Measurements from ENCODE around the gene ACADVL. TPM values are rescaled to one million over a fixed set of nuclear protein-coding genes. Genes with fewer than 3 reads are reported as not detected.

The ACADVL gene
- total RNA-seq, 1 donor from 2014 or later = 281 TPM

- H3K4me3 Mint-ChIP-seq (ENCODE audit: unreplicated experiment) = peak overlapping the region; percentile 68
- peaks cover 24% of the 10 kb centered on the region for H3K36me3 Mint-ChIP-seq (ENCODE audit: low read depth, unreplicated experiment)
- no peak overlapping the region for H3K27ac Mint-ChIP-seq (ENCODE audit: unreplicated experiment)
These were observed 37.2 kb downstream of the ACADVL start for GRCh38 chr17:7256766-7257456.

DNA sequence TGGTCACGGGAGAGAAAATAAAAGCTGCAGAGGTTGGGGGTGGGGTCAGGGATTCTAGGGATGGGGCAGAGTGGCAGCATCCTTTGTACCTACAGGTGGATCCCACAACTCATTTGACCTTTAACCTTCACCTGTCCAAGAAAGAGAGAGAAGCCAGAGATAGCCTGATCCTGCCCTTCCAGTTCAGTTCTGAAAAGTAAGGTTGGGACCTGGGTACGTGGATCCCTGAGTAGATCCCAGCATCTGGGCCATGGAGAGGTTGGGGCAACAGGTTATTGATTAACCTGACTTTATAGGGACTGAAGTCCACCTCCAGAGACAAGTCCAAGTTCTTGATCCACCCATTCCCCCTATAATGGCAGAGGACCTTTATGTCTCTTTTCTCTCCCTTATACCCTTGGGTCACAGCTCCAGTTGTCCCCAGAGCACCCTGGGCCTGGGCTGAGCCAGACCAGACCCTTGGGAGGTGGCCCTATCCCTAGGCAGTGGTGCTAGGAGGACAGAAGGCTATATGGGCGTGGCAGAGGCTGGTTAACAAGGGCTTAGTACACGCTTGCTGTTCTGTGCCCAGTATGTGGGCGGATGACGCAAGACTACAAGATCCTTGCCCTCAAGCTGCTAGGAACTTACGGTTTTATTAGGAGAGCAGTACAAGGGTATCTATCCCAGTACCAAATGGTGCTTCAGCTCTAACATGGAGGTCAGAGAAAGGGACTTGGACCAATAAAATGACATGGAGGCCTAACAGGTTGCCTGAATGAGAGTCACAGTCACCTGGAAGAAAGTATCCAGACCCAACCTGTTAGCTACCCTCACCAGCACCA lies 39.2 kb downstream of the ACADVL start:
- Mint-ChIP-seq H3K36me3 (ENCODE audit: low read depth, unreplicated experiment) (peaks cover 20% of the 10 kb centered on the region), H3K27me3 (ENCODE audit: unreplicated experiment) (peaks cover 12% of the 10 kb centered on the region), H3K4me1 (ENCODE audit: unreplicated experiment) (peaks cover 16% of the 10 kb centered on the region), H3K9me3 (ENCODE audit: unreplicated experiment) (no peaks in the 10 kb centered on the region), H3K4me3 (ENCODE audit: unreplicated experiment) (no peak overlapping the region), H3K27ac (ENCODE audit: unreplicated experiment) (peak overlapping the region; percentile 57)
- no peak for TF ChIP-seq CTCF (IDR thresholded peaks at IDR 0.05; ENCODE audit: unreplicated experiment)
- DNase-seq (ENCODE audit: low spot score) = no peak

More at GRCh38 chr17:7256766-7257456, 37.2 kb downstream of the ACADVL start:
- DNase-seq (ENCODE audit: low spot score) = no peak
- H3K4me1 Mint-ChIP-seq (ENCODE audit: unreplicated experiment) = peaks cover 15% of the 10 kb centered on the region
- no peaks in the 10 kb centered on the region for H3K9me3 Mint-ChIP-seq (ENCODE audit: unreplicated experiment)
- H3K27me3 Mint-ChIP-seq (ENCODE audit: unreplicated experiment) = peaks cover 9% of the 10 kb centered on the region
- TF ChIP-seq CTCF (IDR thresholded peaks at IDR 0.05; ENCODE audit: unreplicated experiment) = no peak

DNA sequence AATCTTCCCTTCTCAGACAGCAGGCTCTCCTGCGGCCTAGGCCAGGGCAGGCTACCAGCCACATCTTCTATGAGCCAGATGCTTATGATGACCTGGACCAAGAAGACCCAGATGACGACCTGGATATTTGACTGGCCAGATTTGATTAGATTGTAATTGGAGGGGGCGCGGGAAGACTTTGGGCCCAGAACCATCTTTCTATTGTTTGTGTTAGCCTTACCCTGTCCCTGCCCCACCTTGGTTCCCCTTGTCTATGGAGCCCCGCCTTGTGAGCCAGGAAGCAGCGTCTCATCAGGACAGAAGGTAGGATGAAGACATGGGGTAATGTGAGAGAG lies 39.8 kb downstream of the ACADVL start:
- Mint-ChIP-seq H3K36me3 (ENCODE audit: low read depth, unreplicated experiment) (peaks cover 19% of the 10 kb centered on the region), H3K27me3 (ENCODE audit: unreplicated experiment) (peaks cover 12% of the 10 kb centered on the region), H3K9me3 (ENCODE audit: unreplicated experiment) (no peaks in the 10 kb centered on the region), H3K27ac (ENCODE audit: unreplicated experiment) (peak overlapping the region; percentile 57), H3K4me3 (ENCODE audit: unreplicated experiment) (peak overlapping the region; percentile 42), H3K4me1 (ENCODE audit: unreplicated experiment) (peaks cover 17% of the 10 kb centered on the region)
- TF ChIP-seq CTCF (IDR thresholded peaks at IDR 0.05; ENCODE audit: unreplicated experiment) = no peak
- DNase-seq (ENCODE audit: low spot score) = no peak

DNA sequence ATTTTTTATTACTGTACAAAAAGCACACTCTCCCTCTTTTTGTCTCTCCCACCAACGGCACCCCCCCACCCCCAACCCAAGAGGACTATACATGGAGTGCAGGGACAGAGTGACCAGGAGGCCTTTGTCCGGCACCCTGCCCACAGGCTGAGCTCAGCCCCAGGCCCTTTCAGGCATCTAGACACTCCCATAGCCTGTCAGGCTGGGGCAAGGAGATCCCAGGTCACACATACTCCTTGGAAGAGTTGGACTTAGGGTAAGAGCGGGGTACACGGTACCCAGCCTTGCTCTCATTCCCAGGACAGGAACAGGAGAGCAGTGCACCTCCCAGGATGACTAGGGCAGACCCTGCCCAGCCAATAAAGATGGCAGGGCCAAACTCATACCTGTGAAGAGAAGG lies 40.4 kb downstream of the ACADVL start:
- Mint-ChIP-seq H3K4me3 (ENCODE audit: unreplicated experiment) (peak overlapping the region; percentile 73), H3K9me3 (ENCODE audit: unreplicated experiment) (no peaks in the 10 kb centered on the region), H3K4me1 (ENCODE audit: unreplicated experiment) (peaks cover 17% of the 10 kb centered on the region), H3K27me3 (ENCODE audit: unreplicated experiment) (peaks cover 11% of the 10 kb centered on the region), H3K27ac (ENCODE audit: unreplicated experiment) (no peak overlapping the region), H3K36me3 (ENCODE audit: low read depth, unreplicated experiment) (peaks cover 14% of the 10 kb centered on the region)
- TF ChIP-seq CTCF (IDR thresholded peaks at IDR 0.05; ENCODE audit: unreplicated experiment) = no peak
- no peak for DNase-seq (ENCODE audit: low spot score)

Data from endothelial cell (in vitro differentiated cells).